ENCODE measurements around the gene GABRD. TPM values are rescaled to one million over a fixed set of nuclear protein-coding genes. Genes with fewer than 3 reads are reported as not detected.

The GABRD gene
- total RNA-seq, 1 donor from 2014 or later = not detected

DNA sequence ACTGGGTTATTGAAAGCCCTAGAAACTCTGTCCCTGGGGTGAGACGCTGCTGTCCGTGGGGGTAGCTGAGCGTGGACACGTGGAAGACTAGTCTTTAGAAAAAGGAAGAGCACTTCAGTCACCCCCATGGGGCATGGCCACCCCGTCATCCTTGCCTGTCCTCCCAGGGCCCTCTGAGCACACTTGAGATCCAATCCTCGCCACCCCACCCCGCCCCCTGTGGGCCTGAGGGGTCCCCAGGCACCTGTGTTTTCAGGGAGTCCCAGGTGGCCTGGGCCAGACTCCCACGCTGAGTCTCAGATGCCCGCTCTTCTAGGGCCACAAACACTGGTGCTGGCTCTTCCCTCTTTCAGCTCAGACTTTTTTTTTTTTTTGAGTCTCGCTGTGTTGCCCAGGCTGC lies 33.6 kb downstream of the GABRD start:
- DNase-seq (ENCODE audit: extremely low spot score in 2 of 2) = no peak
- Histone ChIP-seq H3K4me1 (peaks cover 25% of the 10 kb centered on the region), H3K27ac (no peak overlapping the region), H3K27me3 (no peaks in the 10 kb centered on the region), H3K36me3 (no peaks in the 10 kb centered on the region), H3K9me3 (no peaks in the 10 kb centered on the region), H3K4me3 (no peak overlapping the region)
- TF ChIP-seq, protein P1, sequence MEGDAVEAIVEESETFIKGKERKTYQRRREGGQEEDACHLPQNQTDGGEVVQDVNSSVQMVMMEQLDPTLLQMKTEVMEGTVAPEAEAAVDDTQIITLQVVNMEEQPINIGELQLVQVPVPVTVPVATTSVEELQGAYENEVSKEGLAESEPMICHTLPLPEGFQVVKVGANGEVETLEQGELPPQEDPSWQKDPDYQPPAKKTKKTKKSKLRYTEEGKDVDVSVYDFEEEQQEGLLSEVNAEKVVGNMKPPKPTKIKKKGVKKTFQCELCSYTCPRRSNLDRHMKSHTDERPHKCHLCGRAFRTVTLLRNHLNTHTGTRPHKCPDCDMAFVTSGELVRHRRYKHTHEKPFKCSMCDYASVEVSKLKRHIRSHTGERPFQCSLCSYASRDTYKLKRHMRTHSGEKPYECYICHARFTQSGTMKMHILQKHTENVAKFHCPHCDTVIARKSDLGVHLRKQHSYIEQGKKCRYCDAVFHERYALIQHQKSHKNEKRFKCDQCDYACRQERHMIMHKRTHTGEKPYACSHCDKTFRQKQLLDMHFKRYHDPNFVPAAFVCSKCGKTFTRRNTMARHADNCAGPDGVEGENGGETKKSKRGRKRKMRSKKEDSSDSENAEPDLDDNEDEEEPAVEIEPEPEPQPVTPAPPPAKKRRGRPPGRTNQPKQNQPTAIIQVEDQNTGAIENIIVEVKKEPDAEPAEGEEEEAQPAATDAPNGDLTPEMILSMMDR (IDR thresholded peaks at IDR 0.05) = no peak
- no peak for TF ChIP-seq POLR2AphosphoS5 (IDR thresholded peaks at IDR 0.05; ENCODE audit: insufficient read depth in 1 of 2, low read depth in 1 of 2)
- no peak for TF ChIP-seq POLR2A (IDR thresholded peaks at IDR 0.05)
- intact Hi-C loops (cut with DNase I) = no loop called here

DNA sequence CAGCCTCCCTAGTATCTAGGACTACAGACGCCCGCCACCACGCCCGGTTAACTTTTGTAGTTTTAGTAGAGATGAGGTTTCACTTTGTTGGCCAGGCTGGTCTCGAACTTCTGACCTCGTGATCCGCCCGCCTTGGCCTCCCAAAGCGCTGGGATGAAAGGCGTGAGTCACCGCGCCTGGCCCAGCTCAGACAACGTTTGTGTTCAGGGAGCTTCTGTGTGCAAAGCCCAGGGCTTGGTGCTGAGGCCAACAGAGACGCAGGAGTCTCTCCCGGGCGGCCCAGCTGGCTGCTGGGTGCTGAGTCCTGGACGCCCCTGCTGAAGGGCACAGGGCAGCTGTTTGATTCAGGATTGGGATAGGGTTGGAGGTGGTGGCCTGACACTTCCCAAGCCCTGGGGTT lies 34.1 kb downstream of the GABRD start:
- Histone ChIP-seq H3K27ac (no peak overlapping the region), H3K4me3 (no peak overlapping the region), H3K9me3 (no peaks in the 10 kb centered on the region), H3K27me3 (no peaks in the 10 kb centered on the region), H3K4me1 (peaks cover 25% of the 10 kb centered on the region), H3K36me3 (no peaks in the 10 kb centered on the region)
- no peak for DNase-seq (ENCODE audit: extremely low spot score in 2 of 2)
- intact Hi-C loops (cut with DNase I) = no loop called here
- TF ChIP-seq POLR2A (IDR thresholded peaks at IDR 0.05) = no peak
- TF ChIP-seq, protein P1 (IDR thresholded peaks at IDR 0.05) = no peak
- TF ChIP-seq POLR2AphosphoS5 (IDR thresholded peaks at IDR 0.05; ENCODE audit: insufficient read depth in 1 of 2, low read depth in 1 of 2) = no peak

- no peak for DNase-seq (ENCODE audit: extremely low spot score in 2 of 2)
Observed at GRCh38 chr1:2053784-2054376, 34.7 kb downstream of the GABRD start.

DNA sequence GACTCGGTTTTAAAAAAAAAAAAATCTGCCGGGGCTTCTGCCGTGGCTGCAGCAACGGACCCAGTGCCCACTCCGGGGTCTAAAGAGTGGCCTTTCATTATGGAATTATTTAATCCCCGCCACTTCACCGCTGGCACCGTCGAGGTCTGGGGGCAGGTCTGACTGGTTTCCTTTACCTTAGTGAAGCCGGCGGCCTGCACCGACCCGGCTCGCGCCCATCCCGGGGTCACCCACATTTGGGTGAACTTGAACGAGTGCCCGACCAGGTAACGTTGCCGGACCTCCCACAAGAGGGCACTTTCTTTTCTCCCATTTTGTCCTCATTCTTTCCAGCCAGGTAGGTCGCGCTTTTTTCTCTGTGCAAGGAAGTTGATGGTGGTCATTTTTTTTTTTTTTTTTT lies 35.4 kb downstream of the GABRD start:
- no peak overlapping the region for H3K27ac ChIP-seq
- no peak for DNase-seq (ENCODE audit: extremely low spot score in 2 of 2)
- no peak for TF ChIP-seq POLR2A (IDR thresholded peaks at IDR 0.05)
- no peak for TF ChIP-seq POLR2AphosphoS5 (IDR thresholded peaks at IDR 0.05; ENCODE audit: insufficient read depth in 1 of 2, low read depth in 1 of 2)
- TF ChIP-seq, protein P1 (IDR thresholded peaks at IDR 0.05) = no peak
- no peaks in the 10 kb centered on the region for H3K27me3 ChIP-seq
- H3K4me3 ChIP-seq = no peak overlapping the region
- intact Hi-C loops (cut with DNase I) = no loop called here
- no peaks in the 10 kb centered on the region for H3K36me3 ChIP-seq
- H3K9me3 ChIP-seq = no peaks in the 10 kb centered on the region
- peaks cover 20% of the 10 kb centered on the region for H3K4me1 ChIP-seq

More at GRCh38 chr1:2053784-2054376, 34.7 kb downstream of the GABRD start:
- Histone ChIP-seq H3K27me3 (no peaks in the 10 kb centered on the region), H3K4me3 (no peak overlapping the region), H3K4me1 (peaks cover 25% of the 10 kb centered on the region), H3K27ac (no peak overlapping the region), H3K9me3 (no peaks in the 10 kb centered on the region), H3K36me3 (no peaks in the 10 kb centered on the region)
- intact Hi-C loops (cut with DNase I) = no loop called here
- TF ChIP-seq POLR2A (IDR thresholded peaks at IDR 0.05) = no peak
- TF ChIP-seq POLR2AphosphoS5 (IDR thresholded peaks at IDR 0.05; ENCODE audit: insufficient read depth in 1 of 2, low read depth in 1 of 2) = no peak
- TF ChIP-seq, protein P1 (IDR thresholded peaks at IDR 0.05) = no peak

- TF ChIP-seq, protein P1 (IDR thresholded peaks at IDR 0.05) = no peak
- H3K27me3 ChIP-seq = no peaks in the 10 kb centered on the region
- no peaks in the 10 kb centered on the region for H3K9me3 ChIP-seq
- peaks cover 10% of the 10 kb centered on the region for H3K4me1 ChIP-seq
- no peak for DNase-seq (ENCODE audit: extremely low spot score in 2 of 2)
- H3K36me3 ChIP-seq = no peaks in the 10 kb centered on the region
- no peak overlapping the region for H3K27ac ChIP-seq
- no peak overlapping the region for H3K4me3 ChIP-seq
- intact Hi-C loops (cut with DNase I) = no loop called here
Observed at GRCh38 chr1:2055911-2056575, 36.9 kb downstream of the GABRD start.

Measured in vagina (tissue), 2 donors.